ENCODE measurements around the gene PAK5.

Gene PAK5

GRCh38 chr20:9689041-9689440 is 149.8 kb downstream of the PAK5 start:
- H3K27me3 ChIP-seq (ENCODE audit: insufficient read depth, low read length) = peaks cover 22% of the 10 kb centered on the region; the same call in 1 of the 2 replicates
- no peak overlapping the region for H2AFZ ChIP-seq (ENCODE audit: low read length, unreplicated experiment)
- no peaks in the 10 kb centered on the region for H3K79me2 ChIP-seq (ENCODE audit: control insufficient read depth, insufficient read depth, low read length, unreplicated experiment)
- no peaks in the 10 kb centered on the region for H3K4me1 ChIP-seq (ENCODE audit: control insufficient read depth, insufficient read depth, low read length, unreplicated experiment)
- H3K36me3 ChIP-seq (ENCODE audit: insufficient read depth, low read length) = no peaks in the 10 kb centered on the region
- H3K4me3 ChIP-seq (ENCODE audit: low read depth, low read length) = no peak overlapping the region
- H3K27ac ChIP-seq (ENCODE audit: low read depth, low read length) = no peak overlapping the region

DNA sequence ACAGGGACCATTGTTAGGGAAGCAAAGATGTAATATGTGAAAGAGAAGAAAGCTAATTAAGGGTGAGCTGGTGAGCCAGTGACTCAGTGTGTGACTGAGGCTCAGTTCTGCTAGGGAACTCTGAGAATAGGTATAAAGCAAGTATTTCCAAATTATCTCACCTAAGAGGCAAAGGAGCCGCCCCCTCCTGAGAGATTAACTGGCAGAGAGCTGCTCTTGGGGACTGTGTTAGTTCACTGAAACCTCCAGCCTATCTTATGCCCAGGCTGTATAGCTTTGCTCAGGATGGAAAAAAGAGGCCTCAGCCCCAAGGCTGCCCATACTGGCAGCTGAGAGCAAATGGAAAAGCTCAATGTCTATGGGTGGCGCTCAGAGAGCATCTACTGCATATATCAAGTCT is 152.0 kb downstream of the PAK5 start:
- no peaks in the 10 kb centered on the region for H3K4me1 ChIP-seq (ENCODE audit: control insufficient read depth, insufficient read depth, low read length, unreplicated experiment)
- H3K36me3 ChIP-seq (ENCODE audit: insufficient read depth, low read length) = no peaks in the 10 kb centered on the region
- H3K27me3 ChIP-seq (ENCODE audit: insufficient read depth, low read length) = peaks cover 13% of the 10 kb centered on the region; the same call in 1 of the 2 replicates
- no peak overlapping the region for H2AFZ ChIP-seq (ENCODE audit: low read length, unreplicated experiment)
- H3K79me2 ChIP-seq (ENCODE audit: control insufficient read depth, insufficient read depth, low read length, unreplicated experiment) = no peaks in the 10 kb centered on the region
- H3K4me3 ChIP-seq (ENCODE audit: low read depth, low read length) = no peak overlapping the region
- no peak overlapping the region for H3K27ac ChIP-seq (ENCODE audit: low read depth, low read length)

DNA sequence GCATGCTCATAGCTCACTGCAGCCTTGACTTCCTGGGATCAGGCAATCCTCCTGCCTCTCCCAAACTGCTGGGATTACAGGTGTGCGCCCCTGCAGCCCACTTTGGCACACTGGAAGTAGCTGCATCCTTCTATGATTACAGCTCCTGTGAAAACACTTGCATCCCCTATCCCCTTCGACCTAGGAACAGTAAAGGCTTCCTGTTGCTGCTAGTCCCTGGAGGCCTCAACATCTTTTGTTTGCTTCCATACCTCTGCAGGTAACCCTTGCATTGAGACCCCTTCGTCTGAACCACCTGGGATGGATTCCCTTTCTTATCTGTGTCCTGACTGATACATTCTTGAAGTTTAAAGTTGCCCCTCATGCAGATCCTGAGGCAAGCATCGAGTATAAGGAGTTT is 152.4 kb downstream of the PAK5 start:
- H3K4me1 ChIP-seq (ENCODE audit: control insufficient read depth, insufficient read depth, low read length, unreplicated experiment) = no peaks in the 10 kb centered on the region
- peaks cover 13% of the 10 kb centered on the region; the same call in 1 of the 2 replicates for H3K27me3 ChIP-seq (ENCODE audit: insufficient read depth, low read length)
- H2AFZ ChIP-seq (ENCODE audit: low read length, unreplicated experiment) = no peak overlapping the region
- no peaks in the 10 kb centered on the region for H3K79me2 ChIP-seq (ENCODE audit: control insufficient read depth, insufficient read depth, low read length, unreplicated experiment)
- H3K4me3 ChIP-seq (ENCODE audit: low read depth, low read length) = no peak overlapping the region
- H3K36me3 ChIP-seq (ENCODE audit: insufficient read depth, low read length) = no peaks in the 10 kb centered on the region
- H3K27ac ChIP-seq (ENCODE audit: low read depth, low read length) = no peak overlapping the region

DNA sequence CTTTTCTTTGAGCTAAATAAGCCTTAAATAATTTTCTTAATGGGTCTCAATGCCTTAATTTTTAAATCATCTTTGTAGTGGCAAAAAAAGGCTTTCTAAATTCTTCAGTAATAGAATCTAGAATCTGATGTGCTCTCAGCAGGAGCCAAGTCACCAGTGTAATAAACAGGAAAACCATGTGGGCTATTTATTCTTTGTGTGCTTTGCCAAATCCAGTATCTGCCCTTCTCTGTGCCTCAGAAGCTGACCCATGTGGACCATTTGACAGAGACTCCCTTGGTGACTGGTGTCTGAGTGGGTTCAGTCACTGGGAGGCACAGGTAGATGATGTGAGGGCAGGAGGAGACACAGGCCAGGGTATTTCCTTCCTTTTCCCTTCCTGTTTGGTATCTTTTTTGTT is 152.9 kb downstream of the PAK5 start:
- H3K79me2 ChIP-seq (ENCODE audit: control insufficient read depth, insufficient read depth, low read length, unreplicated experiment) = no peaks in the 10 kb centered on the region
- H3K4me3 ChIP-seq (ENCODE audit: low read depth, low read length) = no peak overlapping the region
- H3K27ac ChIP-seq (ENCODE audit: low read depth, low read length) = no peak overlapping the region
- no peak overlapping the region for H2AFZ ChIP-seq (ENCODE audit: low read length, unreplicated experiment)
- H3K4me1 ChIP-seq (ENCODE audit: control insufficient read depth, insufficient read depth, low read length, unreplicated experiment) = no peaks in the 10 kb centered on the region
- no peaks in the 10 kb centered on the region for H3K36me3 ChIP-seq (ENCODE audit: insufficient read depth, low read length)
- H3K27me3 ChIP-seq (ENCODE audit: insufficient read depth, low read length) = peaks cover 15% of the 10 kb centered on the region; the same call in 1 of the 2 replicates

DNA sequence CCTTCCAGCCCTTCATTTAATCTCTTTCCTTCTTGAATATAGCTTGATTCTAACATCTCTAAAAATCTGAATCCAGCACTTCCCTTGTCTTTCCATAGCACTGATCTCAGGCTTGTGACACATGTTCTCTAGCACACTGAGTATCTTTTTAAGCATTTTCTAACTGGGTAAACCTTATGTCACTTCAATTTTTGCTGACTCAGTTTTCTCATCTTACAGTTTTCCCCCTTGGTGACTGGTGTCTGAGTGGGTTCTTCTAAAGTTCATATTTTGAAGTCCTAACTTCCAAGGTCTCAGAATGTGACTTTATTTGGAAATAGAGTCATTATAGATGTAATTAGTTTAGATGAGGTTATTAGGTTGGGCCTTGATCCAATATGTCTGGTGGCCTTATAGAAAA is 153.9 kb downstream of the PAK5 start:
- H3K36me3 ChIP-seq (ENCODE audit: insufficient read depth, low read length) = no peaks in the 10 kb centered on the region
- no peaks in the 10 kb centered on the region for H3K4me1 ChIP-seq (ENCODE audit: control insufficient read depth, insufficient read depth, low read length, unreplicated experiment)
- peaks cover 15% of the 10 kb centered on the region; the same call in 1 of the 2 replicates for H3K27me3 ChIP-seq (ENCODE audit: insufficient read depth, low read length)
- H3K79me2 ChIP-seq (ENCODE audit: control insufficient read depth, insufficient read depth, low read length, unreplicated experiment) = no peaks in the 10 kb centered on the region
- H3K27ac ChIP-seq (ENCODE audit: low read depth, low read length) = no peak overlapping the region
- H3K4me3 ChIP-seq (ENCODE audit: low read depth, low read length) = no peak overlapping the region
- H2AFZ ChIP-seq (ENCODE audit: low read length, unreplicated experiment) = no peak overlapping the region

DNA sequence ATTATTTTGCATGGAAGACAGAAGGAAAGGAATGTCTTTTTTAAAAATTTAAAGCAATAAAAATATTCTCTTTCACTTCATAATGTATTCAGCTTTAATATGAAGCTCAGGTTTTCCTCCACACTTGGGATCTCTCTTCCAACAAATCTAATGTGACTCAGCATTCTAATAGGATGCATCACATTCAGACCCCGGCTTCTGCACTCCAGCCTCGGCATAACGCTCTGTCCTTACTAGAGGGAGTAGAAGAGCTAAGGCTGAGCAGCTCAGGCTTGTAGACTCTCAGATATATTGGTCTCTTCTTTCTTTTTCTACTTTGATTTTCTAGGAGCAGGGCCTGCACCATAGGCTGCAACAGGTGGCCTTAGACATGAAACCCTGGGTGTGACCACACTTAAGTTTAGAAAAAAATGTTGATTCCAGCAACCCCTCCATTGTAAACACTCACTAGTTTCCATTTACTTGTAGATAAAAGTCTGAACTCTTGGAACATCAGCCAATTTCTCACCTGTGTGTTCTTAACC is 161.7 kb downstream of the PAK5 start:
- no peaks in the 10 kb centered on the region for H3K79me2 ChIP-seq (ENCODE audit: control insufficient read depth, insufficient read depth, low read length, unreplicated experiment)
- H3K27ac ChIP-seq (ENCODE audit: low read depth, low read length) = no peak overlapping the region
- H3K36me3 ChIP-seq (ENCODE audit: insufficient read depth, low read length) = no peaks in the 10 kb centered on the region
- H3K27me3 ChIP-seq (ENCODE audit: insufficient read depth, low read length) = 0 out of 2 replicates have a peak, but pooled peaks cover 5% of the 10 kb centered on the region
- no peaks in the 10 kb centered on the region for H3K4me1 ChIP-seq (ENCODE audit: control insufficient read depth, insufficient read depth, low read length, unreplicated experiment)
- no peak overlapping the region for H3K4me3 ChIP-seq (ENCODE audit: low read depth, low read length)
- no peak overlapping the region for H2AFZ ChIP-seq (ENCODE audit: low read length, unreplicated experiment)

DNA sequence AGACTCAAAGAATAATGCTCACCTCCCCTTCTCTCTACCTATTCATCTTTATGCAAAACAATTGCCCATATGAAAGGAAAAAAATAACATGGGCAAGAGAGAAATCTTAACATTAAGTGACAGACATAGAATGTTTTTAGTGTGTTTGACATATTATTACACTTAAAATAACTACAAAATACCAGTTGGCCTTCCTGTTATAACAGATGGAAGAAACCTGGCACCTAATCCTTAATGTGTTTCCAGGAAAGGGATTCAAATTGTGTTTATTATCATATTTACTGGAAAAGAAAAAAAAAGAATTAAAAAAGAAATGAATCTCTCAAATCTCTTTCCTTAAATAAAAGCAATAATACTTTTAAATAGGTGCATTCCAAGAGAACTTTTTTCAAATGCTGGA is 165.9 kb downstream of the PAK5 start:
- no peaks in the 10 kb centered on the region for H3K4me1 ChIP-seq (ENCODE audit: control insufficient read depth, insufficient read depth, low read length, unreplicated experiment)
- H3K4me3 ChIP-seq (ENCODE audit: low read depth, low read length) = no peak overlapping the region
- H3K27me3 ChIP-seq (ENCODE audit: insufficient read depth, low read length) = no peaks in the 10 kb centered on the region
- H3K79me2 ChIP-seq (ENCODE audit: control insufficient read depth, insufficient read depth, low read length, unreplicated experiment) = no peaks in the 10 kb centered on the region
- no peak overlapping the region for H3K27ac ChIP-seq (ENCODE audit: low read depth, low read length)
- H3K36me3 ChIP-seq (ENCODE audit: insufficient read depth, low read length) = no peaks in the 10 kb centered on the region
- H2AFZ ChIP-seq (ENCODE audit: low read length, unreplicated experiment) = no peak overlapping the region

- Histone ChIP-seq H2AFZ (ENCODE audit: low read length, unreplicated experiment) (no peak overlapping the region), H3K4me1 (ENCODE audit: control insufficient read depth, insufficient read depth, low read length, unreplicated experiment) (no peaks in the 10 kb centered on the region), H3K27me3 (ENCODE audit: insufficient read depth, low read length) (no peaks in the 10 kb centered on the region), H3K4me3 (ENCODE audit: low read depth, low read length) (no peak overlapping the region), H3K27ac (ENCODE audit: low read depth, low read length) (no peak overlapping the region), H3K36me3 (ENCODE audit: insufficient read depth, low read length) (no peaks in the 10 kb centered on the region), H3K79me2 (ENCODE audit: control insufficient read depth, insufficient read depth, low read length, unreplicated experiment) (no peaks in the 10 kb centered on the region)
These were observed 166.8 kb downstream of the PAK5 start for GRCh38 chr20:9672027-9672426.

- H2AFZ ChIP-seq (ENCODE audit: low read length, unreplicated experiment) = no peak overlapping the region
- no peaks in the 10 kb centered on the region for H3K79me2 ChIP-seq (ENCODE audit: control insufficient read depth, insufficient read depth, low read length, unreplicated experiment)
- no peak overlapping the region for H3K4me3 ChIP-seq (ENCODE audit: low read depth, low read length)
- H3K27ac ChIP-seq (ENCODE audit: low read depth, low read length) = no peak overlapping the region
- no peaks in the 10 kb centered on the region for H3K4me1 ChIP-seq (ENCODE audit: control insufficient read depth, insufficient read depth, low read length, unreplicated experiment)
- no peaks in the 10 kb centered on the region for H3K36me3 ChIP-seq (ENCODE audit: insufficient read depth, low read length)
- no peaks in the 10 kb centered on the region; the same call in 1 of the 2 replicates for H3K27me3 ChIP-seq (ENCODE audit: insufficient read depth, low read length)
These were observed 170.5 kb downstream of the PAK5 start for GRCh38 chr20:9668381-9668780.

DNA sequence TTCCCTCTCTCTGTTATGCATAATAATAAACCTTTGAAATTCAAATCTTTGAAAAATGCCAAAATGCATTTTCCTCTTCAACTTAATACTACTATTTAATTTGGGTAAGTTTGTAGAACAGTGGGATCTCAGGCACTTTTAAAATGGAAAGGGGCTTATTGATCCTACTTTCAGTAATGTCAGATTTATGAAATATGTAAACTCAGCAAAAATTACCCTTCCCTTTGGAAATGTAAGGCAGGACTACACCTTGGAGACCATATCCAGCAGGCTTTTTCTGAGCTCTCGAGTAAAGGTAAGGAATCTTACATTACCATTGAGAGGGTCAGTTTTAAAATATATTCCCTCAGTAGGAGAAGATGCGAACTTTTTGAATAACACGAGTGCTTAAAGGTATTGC is 175.5 kb downstream of the PAK5 start:
- no peak overlapping the region for H2AFZ ChIP-seq (ENCODE audit: low read length, unreplicated experiment)
- no peaks in the 10 kb centered on the region for H3K79me2 ChIP-seq (ENCODE audit: control insufficient read depth, insufficient read depth, low read length, unreplicated experiment)
- H3K27ac ChIP-seq (ENCODE audit: low read depth, low read length) = no peak overlapping the region
- H3K4me1 ChIP-seq (ENCODE audit: control insufficient read depth, insufficient read depth, low read length, unreplicated experiment) = no peaks in the 10 kb centered on the region
- H3K27me3 ChIP-seq (ENCODE audit: insufficient read depth, low read length) = no peaks in the 10 kb centered on the region; the same call in 1 of the 2 replicates
- H3K36me3 ChIP-seq (ENCODE audit: insufficient read depth, low read length) = no peaks in the 10 kb centered on the region
- no peak overlapping the region for H3K4me3 ChIP-seq (ENCODE audit: low read depth, low read length)

DNA sequence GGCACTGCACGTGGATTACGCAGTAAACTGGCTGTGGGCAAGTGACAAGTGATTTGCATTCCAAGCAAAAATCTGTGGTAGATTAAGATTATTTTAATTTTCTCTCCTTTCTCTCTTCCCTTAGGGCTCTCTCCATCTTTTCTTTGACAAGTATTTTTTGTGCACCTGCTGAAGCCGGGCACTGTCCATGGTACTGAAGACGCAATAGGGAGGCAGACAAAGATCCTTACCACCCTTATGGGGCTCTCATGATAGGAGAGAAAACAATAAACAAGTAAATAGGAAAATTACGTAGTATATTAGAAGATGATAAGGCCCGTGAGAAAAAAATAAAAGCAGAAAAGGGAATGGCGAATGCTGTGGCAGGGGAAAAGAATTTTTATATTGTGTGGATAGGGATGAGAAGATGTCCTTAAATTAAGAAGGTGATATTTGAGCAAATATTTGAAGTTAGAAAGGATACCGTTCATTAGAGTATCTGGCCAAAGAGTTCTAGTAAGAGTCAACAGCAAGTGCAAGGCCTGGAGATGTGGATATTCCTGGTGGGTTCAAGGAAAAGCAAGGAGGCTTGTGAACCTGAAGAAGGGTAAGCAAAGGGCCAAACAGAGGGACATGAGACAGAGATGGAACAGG is 178.5 kb downstream of the PAK5 start:
- Histone ChIP-seq H3K27me3 (ENCODE audit: insufficient read depth, low read length) (no peaks in the 10 kb centered on the region; the same call in 1 of the 2 replicates), H3K4me3 (ENCODE audit: low read depth, low read length) (no peak overlapping the region), H3K27ac (ENCODE audit: low read depth, low read length) (no peak overlapping the region), H3K4me1 (ENCODE audit: control insufficient read depth, insufficient read depth, low read length, unreplicated experiment) (no peaks in the 10 kb centered on the region), H2AFZ (ENCODE audit: low read length, unreplicated experiment) (no peak overlapping the region), H3K79me2 (ENCODE audit: control insufficient read depth, insufficient read depth, low read length, unreplicated experiment) (no peaks in the 10 kb centered on the region), H3K36me3 (ENCODE audit: insufficient read depth, low read length) (no peaks in the 10 kb centered on the region)

Measured in ACC112 (cell line).